Measurements from ENCODE around the gene TEX19.

GRCh38 chr17:82318169-82318498 lies 40.9 kb upstream of the TEX19 start:
- TF ChIP-seq CTCF (IDR thresholded peaks at IDR 0.05; ENCODE audit: low read length) (no peak), EZH2 (IDR thresholded peaks at IDR 0.05; ENCODE audit: borderline replicate concordance, low read length) (no peak)

Data from OCI-LY1 (cell line).